ENCODE measurements around the gene METTL1.

DNA sequence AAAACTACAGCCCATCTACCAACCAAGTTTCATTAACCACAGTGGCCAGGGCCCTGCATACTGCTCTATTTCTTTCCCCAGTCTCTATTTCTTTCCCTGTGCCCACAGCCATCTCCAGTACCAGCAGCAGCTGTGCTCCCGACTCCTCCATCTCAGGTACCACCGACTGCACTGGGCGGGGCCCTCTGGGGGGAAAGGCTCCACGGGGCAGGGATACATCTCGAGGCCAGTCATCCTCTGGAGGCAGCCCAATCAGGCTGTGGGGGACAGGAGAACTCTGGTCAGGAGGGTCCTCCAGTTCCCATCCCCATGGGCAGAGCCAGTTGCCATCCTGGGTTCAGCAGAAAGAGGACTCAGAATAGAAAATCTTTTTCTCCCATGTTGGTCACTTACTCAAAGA is 22.8 kb downstream of the METTL1 start:
- TF ChIP-seq, protein P1, sequence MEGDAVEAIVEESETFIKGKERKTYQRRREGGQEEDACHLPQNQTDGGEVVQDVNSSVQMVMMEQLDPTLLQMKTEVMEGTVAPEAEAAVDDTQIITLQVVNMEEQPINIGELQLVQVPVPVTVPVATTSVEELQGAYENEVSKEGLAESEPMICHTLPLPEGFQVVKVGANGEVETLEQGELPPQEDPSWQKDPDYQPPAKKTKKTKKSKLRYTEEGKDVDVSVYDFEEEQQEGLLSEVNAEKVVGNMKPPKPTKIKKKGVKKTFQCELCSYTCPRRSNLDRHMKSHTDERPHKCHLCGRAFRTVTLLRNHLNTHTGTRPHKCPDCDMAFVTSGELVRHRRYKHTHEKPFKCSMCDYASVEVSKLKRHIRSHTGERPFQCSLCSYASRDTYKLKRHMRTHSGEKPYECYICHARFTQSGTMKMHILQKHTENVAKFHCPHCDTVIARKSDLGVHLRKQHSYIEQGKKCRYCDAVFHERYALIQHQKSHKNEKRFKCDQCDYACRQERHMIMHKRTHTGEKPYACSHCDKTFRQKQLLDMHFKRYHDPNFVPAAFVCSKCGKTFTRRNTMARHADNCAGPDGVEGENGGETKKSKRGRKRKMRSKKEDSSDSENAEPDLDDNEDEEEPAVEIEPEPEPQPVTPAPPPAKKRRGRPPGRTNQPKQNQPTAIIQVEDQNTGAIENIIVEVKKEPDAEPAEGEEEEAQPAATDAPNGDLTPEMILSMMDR (IDR thresholded peaks at IDR 0.05; ENCODE audit: insufficient read depth, low read length), result no peak
- TF ChIP-seq POLR2AphosphoS5 (IDR thresholded peaks at IDR 0.05; ENCODE audit: low read depth) (no peak), GABPA (IDR thresholded peaks at IDR 0.05; ENCODE audit: low read depth) (no peak), SPI1 (IDR thresholded peaks at IDR 0.05; ENCODE audit: borderline replicate concordance, low read depth) (no peak)
- TF ChIP-seq, protein P2, sequence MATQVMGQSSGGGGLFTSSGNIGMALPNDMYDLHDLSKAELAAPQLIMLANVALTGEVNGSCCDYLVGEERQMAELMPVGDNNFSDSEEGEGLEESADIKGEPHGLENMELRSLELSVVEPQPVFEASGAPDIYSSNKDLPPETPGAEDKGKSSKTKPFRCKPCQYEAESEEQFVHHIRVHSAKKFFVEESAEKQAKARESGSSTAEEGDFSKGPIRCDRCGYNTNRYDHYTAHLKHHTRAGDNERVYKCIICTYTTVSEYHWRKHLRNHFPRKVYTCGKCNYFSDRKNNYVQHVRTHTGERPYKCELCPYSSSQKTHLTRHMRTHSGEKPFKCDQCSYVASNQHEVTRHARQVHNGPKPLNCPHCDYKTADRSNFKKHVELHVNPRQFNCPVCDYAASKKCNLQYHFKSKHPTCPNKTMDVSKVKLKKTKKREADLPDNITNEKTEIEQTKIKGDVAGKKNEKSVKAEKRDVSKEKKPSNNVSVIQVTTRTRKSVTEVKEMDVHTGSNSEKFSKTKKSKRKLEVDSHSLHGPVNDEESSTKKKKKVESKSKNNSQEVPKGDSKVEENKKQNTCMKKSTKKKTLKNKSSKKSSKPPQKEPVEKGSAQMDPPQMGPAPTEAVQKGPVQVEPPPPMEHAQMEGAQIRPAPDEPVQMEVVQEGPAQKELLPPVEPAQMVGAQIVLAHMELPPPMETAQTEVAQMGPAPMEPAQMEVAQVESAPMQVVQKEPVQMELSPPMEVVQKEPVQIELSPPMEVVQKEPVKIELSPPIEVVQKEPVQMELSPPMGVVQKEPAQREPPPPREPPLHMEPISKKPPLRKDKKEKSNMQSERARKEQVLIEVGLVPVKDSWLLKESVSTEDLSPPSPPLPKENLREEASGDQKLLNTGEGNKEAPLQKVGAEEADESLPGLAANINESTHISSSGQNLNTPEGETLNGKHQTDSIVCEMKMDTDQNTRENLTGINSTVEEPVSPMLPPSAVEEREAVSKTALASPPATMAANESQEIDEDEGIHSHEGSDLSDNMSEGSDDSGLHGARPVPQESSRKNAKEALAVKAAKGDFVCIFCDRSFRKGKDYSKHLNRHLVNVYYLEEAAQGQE (IDR thresholded peaks at IDR 0.05; ENCODE audit: insufficient replicate concordance, low read depth), result no peak

All from HL-60 (cell line).